Rectal smooth muscle tissue (tissue), 1 donor: ENCODE results near the gene TLR6.

Experiments
- H3K27ac ChIP-seq: one replicate; pipeline ENCODE4 v1.7.0; 2013; ENCODE audit warnings: low read depth, low read length, inconsistent platforms
- H3K27me3 ChIP-seq: one replicate; pipeline ENCODE4 v1.7.0; 2013; ENCODE audit warnings: low read length; ENCODE audit not compliant: control insufficient read depth, insufficient read depth
- H3K36me3 ChIP-seq: one replicate; pipeline ENCODE4 v1.7.0; 2013; ENCODE audit warnings: low read length; ENCODE audit not compliant: control insufficient read depth, insufficient read depth
- H3K4me1 ChIP-seq: one replicate; pipeline ENCODE4 v1.7.0; 2013; ENCODE audit warnings: low read length; ENCODE audit not compliant: control insufficient read depth, insufficient read depth
- H3K4me3 ChIP-seq: one replicate; pipeline ENCODE4 v1.7.0; 2013; ENCODE audit warnings: low read length
- H3K9ac ChIP-seq: one replicate; pipeline ENCODE4 v1.7.0; 2013; ENCODE audit warnings: low read length

TLR6 gene

DNA sequence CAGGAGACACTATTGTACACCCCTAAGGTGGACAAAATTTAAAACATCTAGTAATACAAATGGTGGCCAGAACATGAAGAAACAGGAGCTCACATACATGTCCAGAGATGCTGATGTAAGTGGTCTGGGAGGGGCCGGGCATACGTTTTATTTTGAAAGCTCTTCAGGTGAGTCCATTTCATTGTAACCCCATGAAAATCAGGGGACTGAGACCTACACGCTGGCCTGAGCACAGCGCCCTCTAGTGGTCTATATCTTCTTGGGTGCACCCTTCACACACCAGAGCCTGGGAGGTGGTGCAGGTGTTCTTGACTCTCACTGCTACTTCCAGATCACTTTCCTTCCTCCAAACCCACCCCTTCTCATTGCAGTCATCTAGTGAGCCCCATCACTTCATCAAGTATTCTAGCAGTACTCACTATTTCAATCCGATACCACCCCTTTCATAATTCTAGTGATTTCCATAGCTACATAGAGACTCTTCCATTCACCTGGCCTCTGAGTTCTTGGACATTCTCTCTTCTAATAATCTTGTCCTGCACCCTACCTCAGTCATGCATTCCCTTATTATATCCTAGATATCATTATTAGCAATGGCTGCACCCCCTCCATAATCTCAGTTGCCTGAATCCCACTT lies 4.3 kb upstream of the TLR6 start:
- Histone ChIP-seq H3K27ac (no peak overlapping the region), H3K36me3 (no peaks in the 10 kb centered on the region), H3K4me3 (no peak overlapping the region)

GRCh38 chr4:38859501-38859900 lies 2.9 kb upstream of the TLR6 start:
- Histone ChIP-seq H3K4me3 (no peak overlapping the region), H3K27ac (no peak overlapping the region)

More for the DNA sequence above, 4.3 kb upstream of the TLR6 start:
- Histone ChIP-seq H3K27me3 (no peaks in the 10 kb centered on the region), H3K4me1 (no peaks in the 10 kb centered on the region), H3K9ac (no peak overlapping the region)

DNA sequence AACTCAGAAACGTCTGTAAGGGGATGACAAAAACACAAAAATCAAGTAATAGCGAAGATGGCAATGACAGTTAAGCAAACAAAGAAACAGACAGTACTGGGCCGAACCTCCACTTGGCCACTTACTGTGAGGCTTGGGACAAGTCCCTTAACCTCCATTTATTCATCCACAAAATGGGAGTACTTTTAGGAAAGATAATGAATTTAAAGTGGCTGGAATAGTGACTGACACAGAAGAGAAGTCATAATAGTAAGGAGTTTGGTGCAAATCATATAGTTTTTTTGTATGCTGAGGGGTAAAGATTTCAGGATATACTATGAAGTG lies 1.4 kb upstream of the TLR6 start:
- no peak overlapping the region for H3K4me3 ChIP-seq
- no peak overlapping the region for H3K9ac ChIP-seq
- H3K27ac ChIP-seq, result peak overlapping the region; percentile 38
- no peaks in the 10 kb centered on the region for H3K4me1 ChIP-seq
- H3K27me3 ChIP-seq, result no peaks in the 10 kb centered on the region
- no peaks in the 10 kb centered on the region for H3K36me3 ChIP-seq

More at GRCh38 chr4:38859501-38859900, 2.9 kb upstream of the TLR6 start:
- H3K9ac ChIP-seq, result no peak overlapping the region
- H3K36me3 ChIP-seq, result no peaks in the 10 kb centered on the region
- H3K4me1 ChIP-seq, result no peaks in the 10 kb centered on the region
- no peaks in the 10 kb centered on the region for H3K27me3 ChIP-seq

DNA sequence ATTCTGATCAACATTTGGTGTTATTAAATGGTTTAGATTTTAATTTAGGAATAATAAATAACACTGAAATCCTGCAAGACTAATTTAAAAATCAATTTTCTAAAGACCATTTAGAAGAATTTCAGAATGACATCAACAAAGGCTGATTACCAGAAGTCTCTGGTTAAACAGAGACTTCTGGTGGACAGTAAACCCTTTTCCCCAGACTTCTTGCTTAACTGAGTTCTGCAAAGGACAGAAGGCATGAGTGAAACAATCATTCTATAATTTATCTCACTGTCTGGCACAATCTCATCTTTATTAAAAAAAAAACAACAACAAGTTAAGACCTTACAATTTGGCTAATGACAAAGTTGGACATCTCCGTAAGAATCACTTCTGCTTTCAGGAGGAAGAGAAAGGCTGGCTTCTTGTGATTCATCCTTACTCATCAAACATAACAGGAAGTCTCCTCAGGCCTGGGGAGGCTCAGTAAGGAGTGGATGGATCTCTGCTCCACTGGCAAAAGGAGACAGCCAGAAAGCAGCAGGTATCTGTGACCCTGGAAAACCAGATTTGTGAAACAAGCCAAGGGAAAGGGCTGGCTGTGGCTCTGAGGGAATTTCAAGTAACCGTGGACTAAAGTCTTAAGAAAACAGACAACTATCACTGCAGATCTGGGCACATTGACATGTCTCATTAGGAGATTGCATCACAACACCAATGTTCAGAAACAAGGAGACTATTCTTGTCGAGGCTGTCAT lies 908 bp upstream of the TLR6 start:
- Histone ChIP-seq H3K4me3 (no peak overlapping the region), H3K27ac (peak overlapping the region; percentile 38), H3K9ac (no peak overlapping the region), H3K36me3 (no peaks in the 10 kb centered on the region), H3K4me1 (no peaks in the 10 kb centered on the region), H3K27me3 (no peaks in the 10 kb centered on the region)

GRCh38 chr4:38856046-38856445 lies 571 bp downstream of the TLR6 start:
- H3K27me3 ChIP-seq, result no peaks in the 10 kb centered on the region
- peak overlapping the region; percentile 30 for H3K27ac ChIP-seq
- H3K4me3 ChIP-seq, result peak overlapping the region; percentile 9
- no peaks in the 10 kb centered on the region for H3K4me1 ChIP-seq
- no peak overlapping the region for H3K9ac ChIP-seq
- H3K36me3 ChIP-seq, result no peaks in the 10 kb centered on the region

- Histone ChIP-seq H3K9ac (no peak overlapping the region), H3K27me3 (no peaks in the 10 kb centered on the region), H3K36me3 (no peaks in the 10 kb centered on the region), H3K4me1 (no peaks in the 10 kb centered on the region), H3K27ac (no peak overlapping the region), H3K4me3 (no peak overlapping the region)
These were observed 1.2 kb downstream of the TLR6 start for GRCh38 chr4:38855466-38855865.

GRCh38 chr4:38846015-38846414 lies 10.6 kb downstream of the TLR6 start:
- no peak overlapping the region for H3K4me3 ChIP-seq
- H3K36me3 ChIP-seq, result no peaks in the 10 kb centered on the region
- H3K4me1 ChIP-seq, result no peaks in the 10 kb centered on the region
- H3K27me3 ChIP-seq, result no peaks in the 10 kb centered on the region
- H3K27ac ChIP-seq, result no peak overlapping the region
- no peak overlapping the region for H3K9ac ChIP-seq

GRCh38 chr4:38842994-38843393 lies 13.6 kb downstream of the TLR6 start:
- Histone ChIP-seq H3K27me3 (no peaks in the 10 kb centered on the region), H3K27ac (no peak overlapping the region), H3K9ac (no peak overlapping the region), H3K4me1 (no peaks in the 10 kb centered on the region), H3K36me3 (no peaks in the 10 kb centered on the region), H3K4me3 (no peak overlapping the region)

DNA sequence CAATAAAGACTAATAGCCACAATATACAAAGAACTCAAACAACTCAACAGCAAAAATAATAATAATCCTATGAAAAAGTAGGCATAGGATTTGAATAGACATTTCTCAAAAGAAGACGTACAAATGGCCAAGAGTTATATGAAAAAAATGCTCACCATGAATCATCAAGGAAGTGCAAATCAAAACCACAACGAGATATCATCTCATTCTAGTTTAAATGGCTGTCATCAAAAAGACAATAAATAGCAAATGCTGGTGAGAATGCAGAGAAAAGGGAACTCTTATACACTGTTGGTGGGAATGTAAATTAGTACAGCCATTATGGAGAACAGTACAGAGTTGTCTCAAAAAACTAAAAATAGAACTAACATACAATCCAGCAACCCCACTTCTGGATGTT lies 18.8 kb downstream of the TLR6 start:
- Histone ChIP-seq H3K4me3 (no peak overlapping the region), H3K27me3 (no peaks in the 10 kb centered on the region), H3K27ac (no peak overlapping the region), H3K9ac (no peak overlapping the region), H3K4me1 (no peaks in the 10 kb centered on the region), H3K36me3 (no peaks in the 10 kb centered on the region)

DNA sequence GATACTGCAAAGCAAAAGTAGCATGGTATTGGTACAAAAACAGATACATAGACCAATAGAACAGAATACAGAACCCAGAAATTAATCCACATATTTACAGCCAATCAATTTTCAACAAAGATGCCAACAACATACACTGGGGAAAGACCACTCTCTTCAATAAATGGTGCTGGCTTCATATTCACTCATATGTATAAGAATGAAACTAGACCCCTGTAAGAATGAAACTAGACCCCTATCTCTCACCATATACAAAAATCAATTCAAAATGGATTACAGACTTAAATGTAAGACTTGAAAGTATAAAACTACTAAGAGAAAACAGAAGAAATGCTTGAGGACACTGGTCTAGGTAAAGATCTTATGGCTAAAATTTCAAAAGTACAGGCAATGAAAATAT lies 19.3 kb downstream of the TLR6 start:
- H3K4me1 ChIP-seq, result no peaks in the 10 kb centered on the region
- H3K27ac ChIP-seq, result no peak overlapping the region
- no peaks in the 10 kb centered on the region for H3K27me3 ChIP-seq
- no peak overlapping the region for H3K9ac ChIP-seq
- no peak overlapping the region for H3K4me3 ChIP-seq
- H3K36me3 ChIP-seq, result no peaks in the 10 kb centered on the region

- no peaks in the 10 kb centered on the region for H3K36me3 ChIP-seq
- no peak overlapping the region for H3K9ac ChIP-seq
- H3K27ac ChIP-seq, result no peak overlapping the region
- no peaks in the 10 kb centered on the region for H3K27me3 ChIP-seq
- H3K4me3 ChIP-seq, result no peak overlapping the region
- no peaks in the 10 kb centered on the region for H3K4me1 ChIP-seq
These were observed 22.0 kb downstream of the TLR6 start for GRCh38 chr4:38834570-38834969.

GRCh38 chr4:38832624-38833528 lies 23.7 kb downstream of the TLR6 start:
- Histone ChIP-seq H3K4me1 (no peaks in the 10 kb centered on the region), H3K4me3 (no peak overlapping the region), H3K27ac (no peak overlapping the region), H3K9ac (no peak overlapping the region), H3K27me3 (no peaks in the 10 kb centered on the region), H3K36me3 (no peaks in the 10 kb centered on the region)
